OCI-LY3 (cell line): ENCODE results near the gene DSEL.

Source experiments
- H2AFZ ChIP-seq: fragments of 200-600, 300-600 bp; shearing (Covaris generic); 2 replicates; pipeline ENCODE4 v1.6.0; 2014; ENCODE audit warnings: antibody characterized with exemption, low read depth, low read length
- H3K27ac ChIP-seq: fragments of 200-600, 300-600 bp; sonication (generic); 2 replicates; pipeline ENCODE4 v1.5.1; 2014; ENCODE audit warnings: mild to moderate bottlenecking, low read length, moderate library complexity, mixed read lengths
- H3K27me3 ChIP-seq: fragments of 200-600, 300-600 bp; sonication (generic); 2 replicates; pipeline ENCODE4 v1.6.1; 2014; ENCODE audit warnings: low read depth, low read length, mixed read lengths
- H3K36me3 ChIP-seq: fragments of 200-600, 300-600 bp; sonication (generic); replicated peaks from 2 replicates; pipeline ENCODE3; 2014; ENCODE audit warnings: low read depth, low read length, mixed read lengths
- H3K4me1 ChIP-seq: fragments of 300-600, 200-600 bp; sonication (generic); 2 replicates; pipeline ENCODE4 v1.6.1; 2014; ENCODE audit warnings: low read length, mixed read lengths
- H3K4me2 ChIP-seq: fragments of 200-600, 300-600 bp; sonication (generic); 2 replicates; pipeline ENCODE4 v1.6.1; 2014; ENCODE audit warnings: low read length, mixed read lengths
- H3K4me3 ChIP-seq: fragments of 300-600, 200-600 bp; sonication (generic); 2 replicates; pipeline ENCODE4 v1.5.1; 2014; ENCODE audit warnings: antibody characterized with exemption, mild to moderate bottlenecking, low read length, moderate library complexity
- H3K79me2 ChIP-seq: fragments of 300-600, 200-600 bp; shearing (Covaris generic); 2 replicates; pipeline ENCODE4 v1.6.1; 2014; ENCODE audit warnings: mild to moderate bottlenecking, low read length, mixed read lengths
- H3K9ac ChIP-seq: fragments of 300-600, 200-600 bp; shearing (Covaris generic); 2 replicates; pipeline ENCODE4 v1.6.0; 2014; ENCODE audit warnings: mild to moderate bottlenecking, low read length, moderate library complexity
- H3K9me3 ChIP-seq: fragments of 200-600, 300-600 bp; shearing (Covaris generic); 2 replicates; pipeline ENCODE4 v1.6.1; 2014; ENCODE audit warnings: low read length, mixed read lengths; ENCODE audit not compliant: insufficient read depth
- H4K20me1 ChIP-seq: fragments of 200-600, 300-600 bp; sonication (generic); 2 replicates; pipeline ENCODE4 v1.6.1; 2016; ENCODE audit warnings: low read length, mixed read lengths; ENCODE audit not compliant: insufficient read depth
- EZH2phosphoT487 ChIP-seq: fragments of 200-600 bp; shearing (Covaris generic); IDR thresholded peaks from 2 replicates; pipeline ENCODE4 v1.6.1; 2018; ENCODE audit warnings: antibody characterized with exemption, mixed run types, low read depth
- TF ChIP-seq, protein P1 (sequence below): fragments of 200-600, 300-600 bp; sonication (generic); IDR thresholded peaks from 2 replicates; pipeline ENCODE4 v1.5.1; 2014; ENCODE audit warnings: antibody characterized with exemption, low read length, low read depth

DSEL gene

DNA sequence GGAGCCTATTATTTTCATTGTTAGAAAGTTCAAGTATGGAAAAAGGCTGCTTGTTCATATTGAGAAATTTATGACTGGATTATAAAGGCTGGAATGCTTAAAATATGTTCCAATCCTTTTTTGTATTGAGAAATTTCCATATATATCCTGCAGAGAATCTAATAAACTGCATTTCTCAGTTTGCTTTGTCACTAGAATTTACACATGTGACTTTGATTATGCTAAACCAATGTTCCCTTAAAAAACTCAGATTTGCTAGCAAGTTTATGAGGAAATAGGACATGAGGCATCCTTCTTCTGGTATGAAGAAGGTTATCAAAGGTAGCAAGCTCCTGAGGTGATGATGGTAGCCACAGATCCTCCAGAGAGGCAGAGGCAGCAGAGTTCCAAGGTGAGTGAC, 29.2 kb upstream of the DSEL start:
- Histone ChIP-seq H3K4me2 (no peak overlapping the region), H3K79me2 (no peaks in the 10 kb centered on the region), H3K4me3 (no peak overlapping the region), H2AFZ (no peak overlapping the region), H3K27ac (no peak overlapping the region), H3K9me3 (no peaks in the 10 kb centered on the region), H3K9ac (no peak overlapping the region), H3K4me1 (no peaks in the 10 kb centered on the region), H3K36me3 (no peaks in the 10 kb centered on the region), H4K20me1 (no peaks in the 10 kb centered on the region), H3K27me3 (no peaks in the 10 kb centered on the region)
- TF ChIP-seq, protein P1, sequence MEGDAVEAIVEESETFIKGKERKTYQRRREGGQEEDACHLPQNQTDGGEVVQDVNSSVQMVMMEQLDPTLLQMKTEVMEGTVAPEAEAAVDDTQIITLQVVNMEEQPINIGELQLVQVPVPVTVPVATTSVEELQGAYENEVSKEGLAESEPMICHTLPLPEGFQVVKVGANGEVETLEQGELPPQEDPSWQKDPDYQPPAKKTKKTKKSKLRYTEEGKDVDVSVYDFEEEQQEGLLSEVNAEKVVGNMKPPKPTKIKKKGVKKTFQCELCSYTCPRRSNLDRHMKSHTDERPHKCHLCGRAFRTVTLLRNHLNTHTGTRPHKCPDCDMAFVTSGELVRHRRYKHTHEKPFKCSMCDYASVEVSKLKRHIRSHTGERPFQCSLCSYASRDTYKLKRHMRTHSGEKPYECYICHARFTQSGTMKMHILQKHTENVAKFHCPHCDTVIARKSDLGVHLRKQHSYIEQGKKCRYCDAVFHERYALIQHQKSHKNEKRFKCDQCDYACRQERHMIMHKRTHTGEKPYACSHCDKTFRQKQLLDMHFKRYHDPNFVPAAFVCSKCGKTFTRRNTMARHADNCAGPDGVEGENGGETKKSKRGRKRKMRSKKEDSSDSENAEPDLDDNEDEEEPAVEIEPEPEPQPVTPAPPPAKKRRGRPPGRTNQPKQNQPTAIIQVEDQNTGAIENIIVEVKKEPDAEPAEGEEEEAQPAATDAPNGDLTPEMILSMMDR = no peak
- TF ChIP-seq EZH2phosphoT487 = no peak

DNA sequence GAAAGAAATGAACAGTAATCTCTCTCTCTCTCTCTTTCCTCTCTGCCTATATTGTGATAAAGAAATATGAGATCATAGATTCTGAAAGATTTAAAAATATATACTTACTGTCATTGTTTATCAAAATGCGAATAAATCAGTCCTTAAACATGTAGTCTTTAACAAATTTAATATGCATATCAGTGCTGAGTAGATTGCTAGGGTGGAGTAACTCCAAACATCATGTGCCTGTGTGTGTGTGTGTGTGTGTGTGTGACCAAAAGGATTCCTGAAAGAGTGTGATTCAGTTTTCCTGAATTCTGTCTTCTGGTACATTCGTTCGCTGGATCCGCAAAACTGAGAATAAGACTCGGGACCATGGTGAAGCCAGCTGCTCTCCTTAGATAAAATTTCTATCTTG, 24.0 kb upstream of the DSEL start:
- no peaks in the 10 kb centered on the region for H3K27me3 ChIP-seq
- no peaks in the 10 kb centered on the region for H3K36me3 ChIP-seq
- H3K4me2 ChIP-seq = no peak overlapping the region
- no peak for TF ChIP-seq EZH2phosphoT487
- TF ChIP-seq, protein P1 = no peak
- no peaks in the 10 kb centered on the region for H3K79me2 ChIP-seq
- no peak overlapping the region for H3K9ac ChIP-seq
- H4K20me1 ChIP-seq = no peaks in the 10 kb centered on the region
- H3K9me3 ChIP-seq = no peaks in the 10 kb centered on the region
- no peak overlapping the region for H3K27ac ChIP-seq
- H3K4me3 ChIP-seq = no peak overlapping the region
- H2AFZ ChIP-seq = no peak overlapping the region
- H3K4me1 ChIP-seq = no peaks in the 10 kb centered on the region

DNA sequence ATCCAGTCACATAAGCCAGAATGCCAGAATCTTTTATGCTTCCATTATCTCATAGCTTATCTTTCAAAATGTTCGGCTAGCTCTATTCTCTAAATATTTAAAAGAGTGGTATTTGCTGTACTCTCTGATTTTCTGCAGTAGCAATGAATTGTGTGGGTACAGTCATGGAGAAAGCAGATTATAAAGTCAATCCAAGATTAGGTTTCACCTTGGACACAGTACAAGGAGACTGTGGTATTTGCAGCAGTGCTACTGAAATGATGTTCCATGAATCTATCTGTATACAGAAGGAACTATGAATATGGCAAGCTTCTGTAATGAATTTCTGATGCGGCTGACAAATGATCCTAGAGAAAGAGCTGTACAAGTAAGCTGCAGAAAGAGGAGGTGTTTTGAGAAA, 15.4 kb upstream of the DSEL start:
- Histone ChIP-seq H3K4me3 (no peak overlapping the region), H3K4me1 (no peaks in the 10 kb centered on the region), H3K36me3 (no peaks in the 10 kb centered on the region), H2AFZ (no peak overlapping the region), H3K4me2 (no peak overlapping the region), H3K9me3 (no peaks in the 10 kb centered on the region), H4K20me1 (no peaks in the 10 kb centered on the region), H3K27me3 (no peaks in the 10 kb centered on the region), H3K9ac (no peak overlapping the region), H3K79me2 (no peaks in the 10 kb centered on the region), H3K27ac (no peak overlapping the region)
- no peak for TF ChIP-seq EZH2phosphoT487
- TF ChIP-seq, protein P1 = no peak

DNA sequence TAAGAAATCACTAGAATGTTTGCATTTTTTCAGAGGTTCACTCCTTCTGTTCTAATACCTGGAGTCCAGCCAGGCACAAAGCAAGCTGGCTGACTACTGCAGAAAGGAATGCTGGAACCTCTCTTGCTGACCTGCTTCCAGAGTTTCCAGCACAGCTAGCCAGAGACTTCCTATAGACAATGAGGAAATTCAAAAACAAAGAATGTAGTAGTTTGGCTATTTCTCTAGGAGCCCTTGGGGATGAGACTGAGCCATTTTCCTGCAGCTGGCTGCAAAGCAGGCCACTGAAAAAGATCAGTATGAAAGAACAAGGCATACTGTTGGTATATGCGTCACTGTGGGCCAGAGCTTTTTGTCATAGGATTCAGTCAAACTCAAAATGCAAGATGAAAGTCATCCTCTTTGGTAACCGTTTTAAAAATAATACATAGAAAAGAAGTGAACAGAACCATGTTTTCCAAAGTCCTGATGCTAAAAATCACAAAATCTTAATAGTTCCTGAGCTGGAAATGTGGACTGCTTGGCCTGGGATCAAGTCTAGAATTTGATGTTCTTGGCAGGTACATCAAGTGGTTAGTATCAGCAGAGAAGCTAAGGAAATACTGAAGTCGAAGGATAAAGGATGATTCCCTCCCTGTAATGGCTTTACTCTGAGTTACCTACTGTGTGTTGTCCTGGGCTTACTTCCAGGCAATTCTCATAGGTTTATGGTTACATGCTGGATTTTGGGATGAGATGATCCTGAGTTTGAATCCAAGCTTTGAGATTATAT, 9.0 kb upstream of the DSEL start:
- no peaks in the 10 kb centered on the region for H3K27me3 ChIP-seq
- H3K9ac ChIP-seq = no peak overlapping the region
- no peak overlapping the region for H3K4me2 ChIP-seq
- TF ChIP-seq, protein P1 = no peak
- no peak for TF ChIP-seq EZH2phosphoT487
- H3K4me3 ChIP-seq = no peak overlapping the region
- no peaks in the 10 kb centered on the region for H3K9me3 ChIP-seq
- no peak overlapping the region for H3K27ac ChIP-seq
- H2AFZ ChIP-seq = no peak overlapping the region
- no peaks in the 10 kb centered on the region for H3K36me3 ChIP-seq
- no peaks in the 10 kb centered on the region for H4K20me1 ChIP-seq
- H3K79me2 ChIP-seq = no peaks in the 10 kb centered on the region
- no peaks in the 10 kb centered on the region for H3K4me1 ChIP-seq
